NCI-H128 (cell line): Measurements from ENCODE around the gene NPAS3.

Experiments used
- DNase-seq: peaks from one replicate; lab custom pipeline; 2025; ENCODE audit not compliant: unreplicated experiment; lab: John Stamatoyannopoulos, UW

Gene NPAS3

DNA sequence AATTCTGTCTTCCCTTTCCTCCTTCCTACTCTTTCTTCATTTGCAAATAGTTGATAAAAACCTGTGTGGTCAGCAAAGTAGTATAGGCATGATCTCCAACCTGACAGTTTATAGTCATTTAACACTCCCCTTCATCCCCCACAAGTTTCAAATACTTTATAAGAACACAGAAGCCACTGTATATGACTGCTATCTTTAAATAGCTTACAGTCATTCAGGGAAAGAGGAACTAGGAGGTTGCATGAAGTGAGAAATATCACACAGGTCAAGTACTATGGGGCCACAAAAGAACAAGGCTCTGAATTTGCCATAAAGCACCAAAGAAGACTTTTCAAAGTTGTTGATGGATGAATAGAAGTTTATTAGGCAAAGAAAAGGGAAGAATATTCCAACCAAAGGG lies 431.3 kb downstream of the NPAS3 start:
- DNase-seq = no peak

DNA sequence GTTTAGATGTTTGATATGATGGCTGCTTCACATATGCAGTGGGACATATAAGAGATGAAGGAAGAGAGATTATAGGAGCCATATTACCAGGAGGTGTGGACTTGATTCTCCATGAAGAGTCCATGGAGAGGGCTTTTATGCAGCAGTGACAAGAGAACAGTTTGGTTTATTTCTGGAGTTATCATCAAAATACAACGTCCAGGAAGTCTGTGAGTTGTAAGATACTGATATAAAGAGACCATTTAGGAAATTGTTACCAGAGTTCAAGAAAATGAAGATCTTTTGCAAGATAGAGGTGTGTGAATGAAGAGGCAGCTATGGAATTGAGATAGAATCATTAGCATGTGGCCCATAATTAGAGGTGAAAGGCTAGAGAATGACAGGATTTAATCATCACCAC lies 431.7 kb downstream of the NPAS3 start:
- DNase-seq = no peak

DNA sequence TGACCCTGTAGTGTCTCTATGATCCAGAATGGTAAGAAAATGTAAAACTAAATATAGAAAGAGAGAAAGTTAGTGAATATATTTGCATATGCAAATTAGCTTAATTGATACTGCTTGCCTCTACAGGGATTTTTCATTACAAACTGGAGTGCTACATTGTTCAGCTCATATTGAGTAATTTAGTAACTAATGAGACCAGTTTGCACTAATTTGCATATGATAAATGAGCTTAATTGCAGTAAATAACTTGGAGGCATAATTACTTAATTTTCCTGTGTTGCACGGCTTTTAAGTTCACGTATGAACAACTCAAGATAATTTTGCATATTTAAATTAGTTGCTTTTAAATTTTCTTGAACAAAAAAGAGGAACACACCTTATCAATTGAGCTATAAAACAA lies 436.5 kb downstream of the NPAS3 start:
- no peak for DNase-seq

DNA sequence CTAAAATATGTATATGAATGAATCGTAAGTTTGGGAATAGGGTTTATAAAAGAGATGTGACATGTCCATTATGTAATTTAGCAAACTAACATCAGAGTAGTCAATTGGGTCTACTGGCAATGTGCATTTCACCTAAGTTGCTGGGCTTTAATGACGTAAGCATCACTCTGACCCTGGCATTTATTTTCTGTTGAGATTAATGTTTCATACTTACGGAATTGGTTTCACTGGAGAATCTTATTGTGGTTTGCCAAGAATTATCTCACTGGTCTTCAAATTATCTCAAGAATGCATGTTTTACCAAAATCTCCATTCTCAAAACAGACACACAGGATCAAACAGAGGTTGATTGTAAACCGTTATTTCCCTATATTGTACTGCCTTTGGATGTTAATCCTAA lies 437.1 kb downstream of the NPAS3 start:
- no peak for DNase-seq

DNA sequence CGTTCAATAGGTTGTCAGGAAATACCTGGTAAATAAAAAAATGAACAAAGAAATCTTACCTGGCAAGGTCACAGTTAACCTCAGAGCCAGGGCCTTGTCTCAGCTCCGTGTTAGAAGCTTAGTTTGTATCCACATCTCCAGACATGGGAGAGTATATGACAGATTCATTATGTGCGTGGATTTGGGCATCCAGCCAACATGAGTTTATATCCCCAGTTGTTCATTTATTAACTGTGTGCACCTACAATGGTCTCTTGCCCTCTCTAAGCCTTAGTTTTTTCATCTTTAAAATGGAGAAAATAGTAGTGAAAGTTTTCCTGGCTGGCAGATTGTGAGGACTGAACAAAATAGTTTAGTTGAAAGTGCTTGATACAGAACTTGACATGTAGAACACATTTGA lies 437.8 kb downstream of the NPAS3 start:
- no peak for DNase-seq

DNA sequence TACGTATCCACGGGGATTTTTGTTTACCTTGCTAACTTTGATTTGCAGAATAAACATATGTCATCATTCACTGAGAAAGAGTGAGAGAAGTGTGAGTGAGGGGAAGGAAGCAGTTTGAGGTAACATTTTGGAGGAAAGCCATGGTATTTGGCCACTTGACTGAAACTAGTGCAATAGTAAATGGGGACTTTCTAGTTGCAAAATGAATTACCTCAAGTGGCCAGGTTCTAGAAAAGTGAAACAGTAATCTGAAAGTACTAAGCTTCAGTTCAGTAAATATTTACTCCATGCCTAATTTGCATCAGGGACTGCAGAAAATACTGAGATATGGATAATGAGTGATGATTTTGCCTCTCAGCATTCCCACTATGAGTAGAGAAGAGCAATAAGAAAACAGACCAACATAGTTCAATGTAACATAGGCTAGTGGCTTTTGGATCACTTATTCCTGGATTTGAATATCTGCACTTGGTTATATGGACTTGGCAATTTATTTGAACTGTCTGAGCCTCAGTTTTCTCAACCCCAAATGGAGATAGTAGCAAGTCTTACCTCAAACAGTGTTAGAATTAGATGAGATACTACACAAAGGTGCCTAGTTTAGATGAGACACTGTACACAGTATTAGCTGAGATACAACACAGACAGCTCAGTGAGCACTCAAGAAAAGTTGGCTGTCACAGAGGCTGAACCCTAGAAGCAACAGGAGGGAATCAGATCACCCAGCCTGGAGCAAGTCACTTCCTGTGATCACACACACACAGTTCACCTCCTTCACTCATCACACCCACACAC lies 439.1 kb downstream of the NPAS3 start:
- no peak for DNase-seq

DNA sequence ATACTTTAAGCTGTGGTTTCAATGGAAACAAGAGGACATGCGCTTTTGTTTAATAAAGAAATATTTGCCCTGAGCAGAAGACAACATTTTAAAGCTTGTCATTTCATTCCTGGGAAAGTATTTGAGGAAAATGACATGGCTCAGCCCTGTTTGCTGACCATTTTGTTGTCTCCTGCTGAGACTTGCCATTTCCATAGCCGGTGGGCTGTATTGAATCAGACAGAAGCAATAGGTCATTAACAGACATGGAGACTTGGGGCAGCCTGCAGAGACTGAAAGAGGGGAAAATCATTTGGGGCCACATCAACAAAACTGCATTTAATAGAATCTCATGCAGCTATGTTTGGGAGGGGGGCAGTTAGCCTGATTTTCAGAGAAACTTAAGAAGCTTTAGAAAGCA lies 443.0 kb downstream of the NPAS3 start:
- no peak for DNase-seq

DNA sequence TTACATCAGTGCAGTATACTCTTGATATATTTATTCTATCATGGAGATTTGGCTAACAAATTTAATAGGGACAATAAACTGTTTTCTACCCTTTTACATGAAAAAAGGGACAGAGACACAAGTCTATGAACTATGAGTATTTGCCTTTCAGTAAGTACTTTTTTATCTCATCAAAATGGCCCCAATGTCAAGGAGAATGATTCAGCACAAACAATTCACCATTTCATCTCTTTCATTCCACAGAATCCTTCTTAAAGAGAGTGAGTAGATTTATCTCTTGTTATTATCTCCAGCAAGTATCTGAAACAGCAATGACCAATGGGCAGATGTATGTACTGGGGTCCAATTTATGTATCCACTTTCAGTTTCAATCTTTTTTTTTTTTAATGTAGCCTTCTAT lies 447.5 kb downstream of the NPAS3 start:
- DNase-seq = no peak

DNA sequence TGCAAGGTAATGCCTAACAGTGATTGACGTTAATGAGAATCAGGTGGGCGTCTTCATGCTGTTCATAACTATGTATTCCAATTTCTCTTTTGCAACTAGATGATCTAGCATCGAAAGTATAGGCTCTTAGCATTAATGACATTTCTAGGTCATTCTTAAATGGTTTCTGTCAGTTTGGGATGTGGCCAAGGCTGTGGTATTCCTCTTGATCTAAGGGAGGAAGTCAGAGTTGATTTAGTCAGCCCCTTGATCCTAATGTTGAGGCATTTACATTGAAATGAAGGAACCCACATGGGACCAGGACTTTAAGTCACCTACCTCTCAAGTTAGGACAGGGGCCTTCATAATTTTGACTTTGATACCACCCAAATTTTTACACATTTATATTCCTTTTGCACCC lies 448.1 kb downstream of the NPAS3 start:
- no peak for DNase-seq

DNA sequence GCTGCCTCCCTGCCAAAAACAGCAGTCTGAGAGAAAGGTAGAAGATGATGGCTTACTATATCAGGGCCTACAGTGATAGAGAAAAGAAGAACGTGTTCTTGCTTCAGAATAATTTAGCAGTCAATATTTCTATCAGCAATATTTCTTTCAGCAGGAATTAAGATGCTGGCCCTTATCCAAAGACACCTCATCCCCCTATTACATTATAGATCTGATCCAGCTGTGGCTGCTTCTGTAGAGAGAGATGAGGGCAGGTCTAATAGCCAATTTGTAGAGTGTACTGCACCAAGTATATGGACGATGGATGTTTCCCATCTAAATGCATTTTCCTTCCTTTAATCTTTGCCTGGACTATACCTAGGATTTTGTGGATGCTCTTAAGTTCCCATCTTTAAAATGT lies 451.7 kb downstream of the NPAS3 start:
- no peak for DNase-seq

DNA sequence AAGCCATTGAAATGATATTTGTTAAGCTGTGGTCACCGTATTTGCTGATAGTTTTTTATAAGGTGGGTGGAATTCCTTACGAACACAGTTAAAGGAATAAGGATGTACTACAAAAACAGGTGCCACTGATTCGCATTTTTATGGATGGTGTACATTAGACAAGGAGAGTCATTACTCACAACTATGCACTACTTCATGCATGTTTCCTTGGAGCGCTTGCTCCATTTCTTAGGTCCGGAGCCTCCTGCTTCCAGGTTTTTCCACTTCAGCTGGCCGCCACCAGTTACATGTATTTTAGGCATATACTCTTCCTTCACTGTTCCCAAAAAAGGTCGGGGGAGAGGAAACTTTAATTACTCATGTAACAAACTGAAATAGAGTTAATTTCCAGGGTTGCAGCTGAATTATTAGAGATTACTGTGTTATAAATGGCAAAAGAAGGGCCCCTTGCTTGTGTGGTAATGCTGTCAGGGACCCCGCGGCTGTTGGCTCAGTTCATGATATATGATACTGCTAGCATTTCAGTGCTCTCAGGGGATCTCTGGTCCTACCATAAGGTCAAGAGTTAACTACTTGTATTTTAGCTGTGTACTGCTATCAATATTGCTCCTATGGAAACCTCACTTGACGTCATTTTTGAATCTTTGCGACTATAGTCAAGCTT lies 454.7 kb downstream of the NPAS3 start:
- no peak for DNase-seq

DNA sequence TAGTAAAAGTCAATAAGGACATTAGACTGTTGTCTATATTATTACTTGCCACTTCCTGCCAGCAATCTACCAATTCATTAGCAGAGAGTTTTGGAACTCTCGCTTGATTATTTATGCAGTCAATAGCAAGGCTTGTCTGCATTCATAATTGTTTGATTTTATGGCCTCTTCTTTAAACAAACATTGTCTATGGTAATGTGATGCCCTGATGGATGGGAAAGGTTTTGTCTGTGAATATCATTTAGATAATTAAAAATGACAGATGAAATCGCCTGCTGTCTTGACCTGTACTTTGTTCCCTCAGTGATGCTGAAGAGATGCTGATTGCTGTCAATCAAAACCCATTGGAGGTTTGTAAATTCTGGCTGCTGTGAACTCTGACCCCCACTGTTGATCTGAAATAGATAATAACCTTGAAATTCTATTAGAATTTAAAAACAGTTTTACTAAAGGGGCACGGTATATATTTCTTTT lies 455.3 kb downstream of the NPAS3 start:
- DNase-seq = no peak

DNA sequence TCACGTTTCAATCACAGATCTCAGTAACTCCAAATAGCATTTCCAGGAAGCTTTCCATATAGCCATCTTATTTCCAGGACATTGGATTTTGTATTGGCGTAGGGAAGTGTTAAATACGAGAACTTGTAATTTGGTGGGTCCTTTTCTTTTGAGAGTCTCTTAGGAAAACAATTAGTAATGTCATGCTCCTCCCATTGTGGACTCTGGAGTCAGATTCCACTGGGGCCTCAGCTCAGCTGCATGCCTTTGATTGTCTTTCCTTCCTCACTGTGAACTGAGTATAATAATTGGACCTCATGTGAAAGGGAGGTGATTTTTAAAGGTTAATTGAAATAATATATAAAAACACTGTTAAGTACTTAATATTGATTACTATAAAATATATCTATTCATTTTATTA lies 462.6 kb downstream of the NPAS3 start:
- no peak for DNase-seq

DNA sequence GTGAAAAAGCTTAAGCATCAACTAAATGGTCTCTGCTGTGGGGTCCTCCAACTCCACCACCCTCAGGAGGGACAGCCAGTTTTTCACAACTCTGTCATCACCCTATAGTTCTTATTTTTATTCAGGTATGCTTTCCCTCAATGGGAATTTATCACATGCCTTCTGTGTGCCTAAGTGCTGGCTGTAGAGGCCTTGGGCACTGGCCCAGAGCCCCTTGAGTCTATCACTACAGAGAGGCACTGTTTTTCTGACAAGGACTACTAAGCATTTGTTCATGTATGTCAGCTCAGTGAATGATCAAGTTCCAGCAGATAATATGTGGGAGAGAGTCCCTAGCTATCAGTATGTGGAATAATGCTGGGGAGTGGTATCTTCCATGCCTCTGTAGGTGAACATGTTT lies 463.9 kb downstream of the NPAS3 start:
- no peak for DNase-seq

DNA sequence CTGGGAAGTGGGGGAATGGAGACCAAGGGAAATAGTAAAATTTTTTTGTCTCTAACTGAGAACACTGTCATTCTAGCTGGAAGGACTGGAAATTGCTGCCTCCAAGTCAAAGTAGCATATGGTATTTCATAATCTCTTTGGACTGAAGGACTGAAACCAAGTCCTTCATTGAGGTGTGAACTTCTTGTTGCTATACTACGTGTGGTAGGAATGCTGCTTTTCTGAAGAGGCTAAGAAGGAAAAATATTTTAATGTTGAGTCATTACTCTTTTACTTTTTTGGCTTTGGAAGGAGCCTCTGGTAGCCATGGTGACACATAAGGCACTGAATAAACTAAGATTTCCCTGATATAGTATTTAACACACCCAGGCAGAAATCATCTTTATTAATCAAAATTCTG lies 465.4 kb downstream of the NPAS3 start:
- no peak for DNase-seq

DNA sequence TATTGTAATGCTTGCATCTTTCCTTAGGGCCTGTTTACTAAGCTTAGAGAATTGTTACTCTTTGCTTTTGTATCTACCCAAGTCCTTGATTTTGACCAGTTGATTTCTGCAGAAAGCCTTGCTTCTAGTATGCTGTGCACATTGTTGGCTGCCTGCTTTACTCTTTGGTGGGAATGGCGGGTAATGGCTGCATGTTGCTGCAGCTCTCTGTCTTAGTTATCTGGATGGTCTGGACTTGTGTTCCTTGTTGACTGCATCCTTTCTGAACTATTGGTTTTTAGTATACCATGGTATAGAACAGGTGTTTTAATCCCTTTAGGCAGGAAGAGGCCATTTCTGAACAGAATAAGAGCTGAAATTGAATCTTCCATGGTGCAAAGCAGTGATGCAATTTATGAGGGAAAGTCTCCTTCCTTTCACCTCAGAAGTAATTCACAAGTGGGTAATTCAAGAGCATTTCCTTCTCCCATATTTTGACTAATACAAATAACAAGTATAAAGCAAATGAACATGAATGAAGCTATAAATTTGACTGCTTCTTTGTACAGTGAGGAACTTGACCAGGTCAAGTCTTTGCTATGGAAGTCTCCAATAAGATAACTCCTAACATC lies 466.4 kb downstream of the NPAS3 start:
- no peak for DNase-seq

DNA sequence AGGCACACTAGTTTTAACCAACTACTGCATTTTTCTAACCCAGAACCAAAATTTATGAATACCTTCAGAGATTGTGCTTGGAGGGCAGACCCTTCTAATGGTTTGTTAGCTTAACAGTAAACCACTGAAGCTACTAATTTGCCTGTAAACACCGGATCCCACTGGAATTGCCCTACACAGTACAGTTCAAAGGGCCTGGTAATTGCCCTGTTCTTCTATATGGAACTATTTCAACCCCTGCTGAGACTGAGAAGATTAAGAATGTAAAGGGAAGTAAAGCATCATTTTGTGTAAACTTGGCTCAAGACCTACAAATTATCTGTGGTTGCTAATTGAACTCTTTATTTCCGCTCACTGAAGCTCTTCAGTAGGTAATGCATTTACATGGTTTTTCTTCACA lies 468.1 kb downstream of the NPAS3 start:
- DNase-seq = no peak

DNA sequence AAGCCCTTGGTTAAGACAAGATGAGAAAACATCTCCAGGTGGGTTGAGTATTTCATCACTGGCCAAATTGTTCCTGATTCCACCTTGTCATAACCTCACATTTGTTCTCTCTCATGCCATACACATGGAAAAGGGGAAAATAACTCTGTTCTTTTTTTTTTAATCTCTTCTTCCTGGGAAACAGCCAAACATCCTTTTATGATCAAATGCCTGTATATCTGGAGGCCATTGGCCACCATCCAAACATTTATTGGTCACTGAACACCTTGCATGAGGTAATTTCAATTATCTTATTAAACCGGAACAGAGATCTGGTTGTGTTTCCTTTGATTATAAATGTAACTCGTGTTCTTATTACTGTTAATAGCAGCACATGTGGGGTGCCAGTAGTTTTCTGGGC lies 469.6 kb downstream of the NPAS3 start:
- DNase-seq = no peak

DNA sequence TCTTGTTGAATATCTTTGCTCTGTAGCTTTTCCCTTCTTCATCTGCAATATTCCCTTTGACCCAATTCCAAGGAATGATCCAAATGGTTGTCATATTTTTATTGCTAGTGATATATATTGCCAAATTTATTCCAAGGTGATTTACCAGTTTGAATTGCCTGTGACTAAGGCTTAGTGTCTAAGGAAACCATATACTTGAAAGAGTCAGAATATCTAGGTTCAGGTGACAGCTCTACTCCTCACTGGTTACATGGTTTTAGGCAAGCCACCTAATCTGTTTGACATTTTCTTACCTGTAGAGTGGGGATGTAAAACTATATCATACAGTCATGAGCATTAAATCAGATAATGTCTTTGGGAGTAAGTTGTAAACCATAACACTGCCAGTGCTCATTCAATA lies 473.8 kb downstream of the NPAS3 start:
- no peak for DNase-seq

DNA sequence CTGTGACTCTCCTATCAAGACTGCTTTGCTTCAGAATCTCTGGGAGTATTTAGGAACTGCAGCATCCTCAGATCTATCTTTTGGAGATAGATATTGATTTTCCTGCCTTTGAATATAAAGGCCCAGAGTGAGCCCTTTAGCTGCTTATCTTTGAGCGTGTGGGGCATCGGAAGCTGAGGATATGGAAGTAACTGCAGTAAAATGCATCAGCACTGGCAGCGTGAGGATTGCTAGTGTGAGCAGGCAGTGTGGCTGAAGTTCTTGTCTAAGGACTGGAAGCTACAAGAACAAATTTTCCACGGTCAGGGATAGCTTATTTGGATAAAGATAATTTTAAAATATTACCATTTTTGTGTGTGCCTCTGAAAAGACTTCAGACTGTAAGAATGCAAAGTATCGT lies 474.7 kb downstream of the NPAS3 start:
- no peak for DNase-seq

DNA sequence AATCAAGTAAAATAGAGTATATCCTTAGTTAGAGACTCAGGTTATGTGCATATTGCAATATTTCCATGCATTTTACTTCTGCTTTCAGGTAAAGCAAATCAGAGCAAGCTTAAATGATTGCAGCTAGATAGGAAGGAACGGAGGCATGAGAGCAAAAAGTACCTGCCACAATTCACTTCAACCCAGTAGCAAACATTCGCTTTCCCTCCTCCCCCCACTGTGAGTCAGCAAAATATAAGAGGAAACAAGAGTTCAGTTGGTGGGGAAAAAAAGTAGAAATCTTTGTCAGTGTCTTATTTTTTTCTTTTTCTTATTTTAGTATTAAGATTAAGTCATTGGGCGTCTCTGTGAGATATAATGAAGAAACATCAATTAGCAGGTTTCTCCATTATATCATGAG lies 475.4 kb downstream of the NPAS3 start:
- DNase-seq = no peak

DNA sequence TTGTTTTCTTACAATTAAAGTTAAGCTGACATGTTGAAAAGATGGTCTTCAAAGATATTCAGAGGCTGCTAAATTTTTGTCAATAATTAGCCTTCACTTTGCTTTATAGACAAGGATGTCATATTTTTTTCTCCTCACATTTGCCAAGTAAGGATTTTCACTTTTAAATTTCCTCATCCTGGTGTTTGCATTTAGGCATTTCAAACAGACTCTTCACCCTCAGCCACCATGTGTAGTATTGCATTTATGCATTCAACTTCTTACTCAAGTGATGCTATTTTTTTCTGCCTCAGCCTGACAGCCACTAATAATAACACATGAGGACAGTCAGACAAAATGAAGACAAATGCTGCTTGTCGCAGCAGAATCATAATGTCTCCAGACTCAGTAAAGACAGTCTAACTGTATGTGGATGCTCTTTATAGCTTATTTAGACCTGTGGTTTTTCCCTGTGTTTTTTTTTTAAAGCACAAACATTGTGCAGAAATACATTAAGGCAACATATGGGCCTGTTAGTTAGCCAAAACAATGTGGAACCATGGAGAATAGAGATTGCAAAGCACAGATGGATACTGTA lies 481.5 kb downstream of the NPAS3 start:
- no peak for DNase-seq
